AG04449 (cell line): ENCODE measurements around the gene ZDHHC23.
A peak's percentile ranks its signal among the peaks of the same experiment; 100 is the strongest.

Source experiments
- CTCF ChIA-PET: fragments of 350-600 bp; formaldehyde crosslinking; extraction: SDS; loops from one replicate; lab custom pipeline; 2021; ENCODE audit warnings: antibody characterized with exemption; lab: Yijun Ruan, JAX
- POLR2A ChIA-PET: fragments of 400-600, 350-600 bp; formaldehyde crosslinking; extraction: SDS; loops from one replicate; lab custom pipeline; 2020; ENCODE audit warnings: antibody characterized with exemption, inconsistent platforms; lab: Yijun Ruan, JAX
- DNase-seq: peaks from one replicate; pipeline ENCODE4 v3.0.0-alpha.2; 2010; ENCODE audit warnings: low read depth, low spot score
- H3K4me3 ChIP-seq: 2 replicates; pipeline ENCODE4 v1.5.1; 2011; ENCODE audit warnings: low read depth, mild to moderate bottlenecking, control low read depth, low read length
- TF ChIP-seq, protein P1 (sequence below): IDR thresholded peaks from one replicate; pipeline ENCODE4 v1.5.1; 2011; ENCODE audit warnings: mild to moderate bottlenecking, moderate library complexity, low read length, control low read depth, inconsistent platforms; ENCODE audit not compliant: insufficient read depth; ENCODE audit errors: missing control alignments

ZDHHC23 gene

DNA sequence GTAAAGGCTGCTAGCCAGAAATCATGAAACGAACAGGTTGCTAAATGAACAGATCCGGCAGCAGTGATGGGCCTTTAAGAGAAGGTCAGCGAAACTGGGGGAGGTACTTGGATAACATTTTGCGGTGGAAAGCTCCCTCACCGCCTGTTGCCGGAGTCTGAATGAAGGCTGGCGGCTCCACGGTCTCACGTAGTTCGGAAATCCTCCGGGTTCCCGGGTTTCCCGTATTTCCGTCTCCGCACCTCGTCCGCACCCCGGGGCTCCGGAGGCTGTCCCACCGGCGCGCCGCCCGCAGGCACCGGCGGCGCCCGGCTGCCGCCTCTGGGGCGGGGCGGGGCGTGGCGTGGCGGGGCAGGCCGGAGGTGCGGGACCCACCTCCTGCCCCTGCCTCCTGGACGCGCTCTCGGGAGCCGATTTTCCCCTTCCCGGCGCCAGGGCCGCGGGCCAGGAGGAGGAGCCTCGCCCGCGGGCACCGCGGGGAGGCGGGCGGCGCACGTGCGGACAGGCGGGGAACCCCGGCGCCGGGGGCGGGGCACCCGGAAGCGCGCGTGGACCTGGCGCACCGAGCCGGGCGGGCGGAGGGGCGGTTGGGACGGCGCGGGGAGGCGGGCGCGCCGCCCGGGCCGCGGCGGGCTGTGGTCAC, at the start of gene ZDHHC23:
Gene ZDHHC23, plus strand, starts transcription at position 642 of the 643 bp plus-strand sequence. CDS start 790 bp downstream, outside the sequence.
- ChIA-PET CTCF (no interaction called here), POLR2A (no interaction called here)
- TF ChIP-seq, protein P1, sequence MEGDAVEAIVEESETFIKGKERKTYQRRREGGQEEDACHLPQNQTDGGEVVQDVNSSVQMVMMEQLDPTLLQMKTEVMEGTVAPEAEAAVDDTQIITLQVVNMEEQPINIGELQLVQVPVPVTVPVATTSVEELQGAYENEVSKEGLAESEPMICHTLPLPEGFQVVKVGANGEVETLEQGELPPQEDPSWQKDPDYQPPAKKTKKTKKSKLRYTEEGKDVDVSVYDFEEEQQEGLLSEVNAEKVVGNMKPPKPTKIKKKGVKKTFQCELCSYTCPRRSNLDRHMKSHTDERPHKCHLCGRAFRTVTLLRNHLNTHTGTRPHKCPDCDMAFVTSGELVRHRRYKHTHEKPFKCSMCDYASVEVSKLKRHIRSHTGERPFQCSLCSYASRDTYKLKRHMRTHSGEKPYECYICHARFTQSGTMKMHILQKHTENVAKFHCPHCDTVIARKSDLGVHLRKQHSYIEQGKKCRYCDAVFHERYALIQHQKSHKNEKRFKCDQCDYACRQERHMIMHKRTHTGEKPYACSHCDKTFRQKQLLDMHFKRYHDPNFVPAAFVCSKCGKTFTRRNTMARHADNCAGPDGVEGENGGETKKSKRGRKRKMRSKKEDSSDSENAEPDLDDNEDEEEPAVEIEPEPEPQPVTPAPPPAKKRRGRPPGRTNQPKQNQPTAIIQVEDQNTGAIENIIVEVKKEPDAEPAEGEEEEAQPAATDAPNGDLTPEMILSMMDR, result no peak
- DNase-seq, result no peak
- peak within 1 kb of the TSS; percentile 68 for H3K4me3 ChIP-seq

DNA sequence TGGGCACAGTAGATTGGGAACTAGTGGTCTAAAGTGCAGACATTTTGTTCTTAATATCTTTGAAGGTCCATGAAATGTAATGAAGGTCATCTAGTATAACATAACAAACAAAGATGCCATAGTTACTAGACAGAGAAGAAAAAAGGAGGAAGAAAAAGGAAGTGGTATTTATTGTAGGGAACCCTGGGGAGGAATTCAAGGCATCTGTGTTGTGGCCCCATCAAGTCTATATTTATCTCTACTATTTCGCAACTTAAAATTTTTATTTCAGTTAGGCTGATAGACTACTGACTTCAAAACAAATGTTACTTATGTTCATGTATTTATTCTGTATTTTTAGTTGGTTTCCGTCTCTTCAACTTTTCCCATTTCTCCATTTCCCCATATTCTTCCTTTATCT, 48.9 kb upstream of the ZDHHC23 start:
- no peak overlapping the region for H3K4me3 ChIP-seq
- DNase-seq, result peak; percentile 50
- TF ChIP-seq, protein P1, result no peak
- ChIA-PET CTCF (interaction anchor here (0.9 to 3.4 kb wide), 4 partner anchors 10 to 162 kb away, joined by 3 to 14 read pairs (median 4); no protein-coding TSS in a partner anchor), POLR2A (no interaction called here)

DNA sequence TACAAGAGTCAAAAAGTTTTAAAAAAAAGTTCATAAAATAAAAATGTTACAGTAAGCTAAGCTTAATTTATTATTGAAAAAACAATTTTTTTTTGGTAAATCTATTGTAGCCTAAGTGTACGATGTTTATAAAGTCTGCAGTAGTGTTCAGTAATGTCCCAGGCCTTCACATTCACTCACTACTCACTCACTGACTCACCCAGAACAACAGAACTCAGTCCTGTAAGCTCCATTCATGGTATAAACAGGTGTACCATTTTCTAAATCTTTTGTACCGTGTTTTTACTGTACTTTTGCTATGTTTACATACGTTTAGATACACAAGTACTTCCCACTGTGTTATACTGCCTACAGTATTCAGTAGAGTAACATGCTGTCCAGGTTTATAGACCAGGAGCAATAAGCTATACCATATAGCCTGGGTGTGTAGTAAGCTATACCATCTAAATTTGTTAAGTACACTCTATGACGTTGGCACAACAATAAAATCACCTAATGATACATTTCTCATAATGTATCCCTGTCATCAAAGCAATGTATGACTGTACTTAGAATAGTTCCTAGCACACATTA, 41.2 kb upstream of the ZDHHC23 start:
- ChIA-PET POLR2A (no interaction called here), CTCF (interaction anchor here (2.1 to 2.3 kb wide), 2 partner anchors 62 to 170 kb away, joined by 8 to 10 read pairs; no protein-coding TSS in a partner anchor)
- no peak for DNase-seq
- no peak overlapping the region for H3K4me3 ChIP-seq
- TF ChIP-seq, protein P1, result no peak

- DNase-seq, result no peak
- POLR2A ChIA-PET, result no interaction called here
- CTCF ChIA-PET, result interaction anchor here (1.2 to 2.3 kb wide), 3 partner anchors 64 to 172 kb away, joined by 3 to 8 read pairs (median 5); no protein-coding TSS in a partner anchor
- no peak overlapping the region for H3K4me3 ChIP-seq
- TF ChIP-seq, protein P1, result no peak
Measured at GRCh38 chr3:113908133-113908532, 39.7 kb upstream of the ZDHHC23 start.

- no peak for DNase-seq
- POLR2A ChIA-PET, result no interaction called here
- TF ChIP-seq, protein P1, result no peak
- CTCF ChIA-PET, result interaction anchor here (0.6 to 1.4 kb wide), 6 partner anchors 61 to 174 kb away, joined by 3 to 5 read pairs (median 4); partner anchors contain the start of genes GRAMD1C and NAA50
- no peak overlapping the region for H3K4me3 ChIP-seq
Measured at GRCh38 chr3:113910966-113911365, 36.8 kb upstream of the ZDHHC23 start.
